Measurements from ENCODE around the gene TOP1. TPM values are rescaled to one million over a fixed set of nuclear protein-coding genes. Genes with fewer than 3 reads are reported as not detected.

The TOP1 gene
- polyA plus RNA-seq (ENCODE audit: insufficient read length in 4 of 4) = 100 to 1,000 TPM; 109 to 129 (median 119) TPM

DNA sequence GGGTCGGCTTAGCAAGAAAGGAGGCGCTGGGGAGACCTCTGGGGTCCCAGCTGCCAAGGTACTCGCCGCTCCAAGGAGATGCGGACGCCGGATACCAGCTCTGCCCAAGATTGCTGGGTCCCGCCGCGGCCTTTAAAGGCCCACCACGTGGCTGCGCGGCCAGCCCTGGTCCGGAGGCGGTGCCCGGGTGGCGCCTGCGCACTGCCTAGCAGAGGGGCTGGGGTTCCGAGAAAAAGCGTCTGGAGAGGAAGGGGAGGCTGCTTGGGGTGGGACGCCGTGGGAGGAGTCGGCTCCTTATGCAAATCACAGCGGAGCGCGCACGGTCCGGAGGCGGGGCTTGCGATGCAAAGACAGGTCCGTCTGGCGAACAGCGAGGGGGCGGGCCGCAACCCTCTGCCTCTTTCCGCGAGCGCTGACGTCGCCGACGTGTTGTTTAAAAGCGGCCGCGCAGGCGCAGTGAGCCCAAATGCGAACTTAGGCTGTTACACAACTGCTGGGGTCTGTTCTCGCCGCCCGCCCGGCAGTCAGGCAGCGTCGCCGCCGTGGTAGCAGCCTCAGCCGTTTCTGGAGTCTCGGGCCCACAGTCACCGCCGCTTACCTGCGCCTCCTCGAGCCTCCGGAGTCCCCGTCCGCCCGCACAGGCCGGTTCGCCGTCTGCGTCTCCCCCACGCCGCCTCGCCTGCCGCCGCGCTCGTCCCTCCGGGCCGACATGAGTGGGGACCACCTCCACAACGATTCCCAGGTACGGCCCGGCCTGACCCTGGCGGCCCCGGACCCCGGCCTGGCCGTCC is at the start of gene TOP1:
TSS of gene TOP1 (plus strand) at position 464 of the 791 bp plus-strand sequence. CDS start at position 710, 246 bp downstream.
- DNase-seq (ENCODE audit: low read depth in 4 of 4, low spot score in 3 of 4) = peak; percentile 99

DNA sequence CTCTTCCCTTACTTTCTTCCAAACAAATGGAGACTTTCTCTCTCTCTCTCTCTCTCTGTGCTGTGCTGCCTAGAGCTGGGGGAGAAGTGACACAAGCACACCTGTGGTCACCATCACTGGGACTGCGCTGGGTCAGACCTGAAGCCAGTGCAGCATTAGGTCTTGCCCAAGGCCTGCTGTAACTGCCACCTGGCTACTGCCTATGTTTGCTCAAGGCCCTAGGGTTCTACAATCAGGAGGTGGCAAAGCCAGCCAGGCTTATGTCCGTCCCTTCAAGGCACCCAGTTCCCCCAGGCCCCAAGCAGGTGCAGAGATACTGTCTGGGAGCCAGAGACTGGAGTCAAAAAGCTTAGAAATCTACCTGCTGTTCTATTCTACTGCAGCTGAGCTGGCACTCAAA is 49.4 kb upstream of the TOP1 start:
- DNase-seq (ENCODE audit: low read depth in 4 of 4, low spot score in 3 of 4) = no peak

DNA sequence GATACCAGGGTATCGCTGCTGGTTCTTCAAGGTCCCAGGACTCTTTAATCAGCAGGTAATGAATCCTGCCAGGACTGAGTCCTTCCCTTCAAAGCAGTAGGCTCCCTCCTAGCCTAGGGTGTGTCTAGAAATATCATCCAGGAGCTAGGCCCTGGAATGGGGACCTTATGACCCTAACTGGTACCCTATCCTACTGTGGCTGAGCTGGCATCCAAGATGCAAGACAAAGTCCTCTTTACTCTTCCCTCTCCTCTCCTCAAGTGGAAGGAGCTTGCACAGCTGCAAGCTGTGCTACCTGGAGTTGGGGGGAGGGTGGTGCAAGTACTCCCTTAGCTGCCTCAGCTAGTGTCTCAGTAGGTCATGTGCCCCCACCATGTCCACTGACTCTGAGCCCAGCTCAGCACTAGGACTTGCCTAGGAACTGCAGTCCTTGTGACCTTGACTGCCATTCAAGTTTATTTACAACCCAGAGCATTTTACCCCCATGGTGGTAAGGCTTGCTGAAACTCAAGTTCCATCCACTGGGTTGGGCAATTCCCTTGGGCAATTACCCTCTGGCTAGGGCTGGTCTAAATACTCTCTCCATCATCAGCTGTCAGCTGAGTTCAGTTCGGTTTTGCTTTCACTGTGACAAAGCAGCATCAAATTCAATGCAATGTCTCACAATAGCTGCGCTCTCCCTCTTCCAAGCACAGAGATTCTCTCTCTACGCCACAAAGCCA is 48.4 kb upstream of the TOP1 start:
- DNase-seq (ENCODE audit: low read depth in 4 of 4, low spot score in 3 of 4) = no peak

DNA sequence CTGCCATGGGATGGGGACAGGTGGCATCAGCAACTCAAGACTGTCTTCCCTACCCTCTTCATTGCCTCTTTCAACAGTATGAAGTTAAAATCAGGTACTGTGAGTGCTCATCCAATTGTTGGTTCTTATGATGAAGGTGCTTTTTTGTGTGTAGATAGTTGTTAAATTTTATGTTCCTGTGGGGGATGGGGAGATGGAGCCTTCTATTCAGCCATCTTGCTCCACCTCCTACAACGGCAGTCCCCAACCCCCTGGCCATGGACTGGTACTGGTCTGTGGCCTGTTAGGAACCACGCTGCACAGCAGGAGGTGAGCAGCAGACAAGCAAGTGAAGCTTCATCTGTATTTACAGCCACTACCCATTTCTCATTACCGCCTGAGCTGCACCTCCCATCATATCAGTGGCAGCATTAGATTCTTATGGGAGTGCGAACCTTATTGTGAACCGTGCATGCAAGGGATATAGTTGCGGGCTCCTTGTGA is 47.8 kb upstream of the TOP1 start:
- no peak for DNase-seq (ENCODE audit: low read depth in 4 of 4, low spot score in 3 of 4)

DNA sequence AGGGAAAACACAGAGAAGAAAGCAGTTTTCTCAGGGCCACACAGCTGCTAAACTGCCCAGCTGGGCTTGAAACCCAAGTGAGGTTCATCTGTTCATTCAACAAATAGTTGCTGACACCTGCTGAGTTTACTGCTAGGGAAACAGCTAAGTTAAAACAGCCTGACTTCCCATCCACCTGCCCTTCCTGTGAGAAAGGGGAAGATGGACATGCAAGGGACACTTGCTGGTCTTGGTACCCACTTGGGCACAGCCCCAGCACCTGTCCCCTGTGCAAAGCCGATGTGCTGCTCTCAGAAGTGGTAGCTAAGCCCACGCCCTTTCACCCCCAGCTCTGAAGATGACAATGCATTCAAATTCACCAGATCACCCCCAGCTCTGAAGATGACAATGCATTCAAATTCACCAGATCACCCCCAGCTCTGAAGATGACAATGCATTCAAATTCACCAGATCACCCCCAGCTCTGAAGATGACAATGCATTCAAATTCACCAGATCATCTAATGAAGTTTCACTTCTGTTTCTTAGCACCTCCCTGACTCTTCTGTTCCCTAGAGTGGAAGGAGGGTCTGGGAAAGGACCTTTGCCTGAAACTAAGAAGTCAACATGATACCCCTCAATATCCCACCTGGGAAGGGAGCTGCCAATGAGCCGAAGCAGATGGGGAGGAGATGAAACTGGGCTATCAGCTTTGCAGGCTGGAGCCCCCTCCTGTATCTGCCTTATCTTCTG is 46.0 kb upstream of the TOP1 start:
- no peak for DNase-seq (ENCODE audit: low read depth in 4 of 4, low spot score in 3 of 4)

DNA sequence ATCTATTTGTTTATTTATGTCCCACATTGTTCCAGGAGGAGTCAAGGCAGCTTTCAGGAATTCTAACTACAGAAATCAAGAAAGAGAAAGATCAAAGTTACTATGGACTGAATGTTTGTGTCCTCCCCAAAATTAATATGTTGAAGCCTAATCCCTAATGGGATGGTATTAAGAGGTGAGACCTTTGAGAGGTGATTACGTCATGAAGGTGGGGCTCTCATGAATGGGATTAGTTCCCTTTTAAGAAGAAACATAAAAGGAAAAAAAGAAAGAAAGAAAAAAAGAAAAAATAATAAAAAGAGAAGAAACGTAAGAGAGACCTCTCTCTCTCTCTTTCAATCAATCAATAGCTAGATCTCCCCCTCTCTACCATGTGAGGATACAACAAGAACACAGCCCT is 44.7 kb upstream of the TOP1 start:
- DNase-seq (ENCODE audit: low read depth in 4 of 4, low spot score in 3 of 4) = no peak

DNA sequence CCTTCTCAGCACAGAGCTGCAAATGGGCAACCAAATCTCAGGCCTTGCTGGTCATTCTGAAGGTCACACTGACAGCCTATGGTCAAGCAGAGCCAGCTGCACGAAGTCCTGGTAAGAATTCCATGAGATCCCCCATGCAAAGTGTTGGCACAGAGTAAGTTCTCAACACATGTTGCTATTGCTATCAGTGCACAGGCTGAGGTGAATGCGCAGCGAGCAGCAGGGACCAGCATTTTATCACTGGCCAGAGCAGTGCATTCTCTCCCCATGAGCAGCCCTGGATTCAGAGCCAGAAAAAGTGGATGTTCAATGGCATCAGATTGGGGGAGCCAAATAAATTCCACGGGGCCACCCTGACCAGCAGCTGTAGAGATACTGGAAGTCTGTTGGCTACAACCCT is 44.1 kb upstream of the TOP1 start:
- DNase-seq (ENCODE audit: low read depth in 4 of 4, low spot score in 3 of 4) = no peak

DNA sequence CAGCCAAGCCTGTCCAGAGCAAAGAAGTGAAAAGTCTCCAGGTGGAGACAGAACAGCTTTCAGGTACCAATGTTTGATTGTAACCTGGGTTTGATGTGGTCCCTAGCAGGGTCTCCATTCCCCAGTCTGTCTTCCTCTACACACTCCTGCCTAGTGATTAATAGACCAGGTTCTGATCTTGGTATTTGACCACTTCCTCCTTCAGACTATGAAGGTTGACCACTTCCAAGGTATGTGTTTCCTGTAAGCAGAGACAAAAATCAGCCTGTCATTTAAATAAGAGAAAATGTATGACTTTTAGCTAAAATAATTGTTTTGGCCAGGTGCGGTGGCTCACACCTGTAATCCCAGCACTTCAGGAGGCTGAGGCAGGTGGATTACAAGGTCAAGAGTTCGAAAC is 41.8 kb upstream of the TOP1 start:
- no peak for DNase-seq (ENCODE audit: low read depth in 4 of 4, low spot score in 3 of 4)

DNA sequence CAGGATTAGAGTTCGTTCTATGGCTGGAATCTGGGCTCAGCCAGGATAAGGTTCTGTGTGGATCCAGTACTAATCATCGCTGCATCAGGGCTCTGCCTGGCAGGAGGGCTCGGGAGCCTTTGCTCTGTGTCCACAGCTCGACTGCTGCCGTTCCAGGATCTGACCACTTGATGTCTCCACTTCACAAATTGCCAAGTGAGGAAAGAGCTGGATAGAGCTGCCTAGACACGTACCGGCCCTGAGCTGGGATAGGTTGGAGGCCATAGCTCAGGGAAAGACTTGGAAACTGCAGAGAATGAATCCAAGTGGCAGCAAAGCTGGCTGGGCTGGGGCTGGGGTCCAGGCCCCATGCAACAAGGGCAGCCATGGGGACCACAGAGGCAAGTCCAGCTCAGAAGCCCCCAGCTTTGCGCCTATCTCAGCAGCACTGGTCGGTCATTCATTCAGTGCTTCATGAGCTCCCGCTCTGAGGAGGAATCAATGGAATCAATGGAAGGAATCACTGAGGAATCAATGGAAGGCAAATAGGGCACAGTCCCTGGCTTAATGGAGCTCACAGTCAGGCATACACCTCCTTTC is 38.0 kb upstream of the TOP1 start:
- peak; percentile 45 to 58 (median 52) for DNase-seq (ENCODE audit: low read depth in 4 of 4, low spot score in 3 of 4)

DNA sequence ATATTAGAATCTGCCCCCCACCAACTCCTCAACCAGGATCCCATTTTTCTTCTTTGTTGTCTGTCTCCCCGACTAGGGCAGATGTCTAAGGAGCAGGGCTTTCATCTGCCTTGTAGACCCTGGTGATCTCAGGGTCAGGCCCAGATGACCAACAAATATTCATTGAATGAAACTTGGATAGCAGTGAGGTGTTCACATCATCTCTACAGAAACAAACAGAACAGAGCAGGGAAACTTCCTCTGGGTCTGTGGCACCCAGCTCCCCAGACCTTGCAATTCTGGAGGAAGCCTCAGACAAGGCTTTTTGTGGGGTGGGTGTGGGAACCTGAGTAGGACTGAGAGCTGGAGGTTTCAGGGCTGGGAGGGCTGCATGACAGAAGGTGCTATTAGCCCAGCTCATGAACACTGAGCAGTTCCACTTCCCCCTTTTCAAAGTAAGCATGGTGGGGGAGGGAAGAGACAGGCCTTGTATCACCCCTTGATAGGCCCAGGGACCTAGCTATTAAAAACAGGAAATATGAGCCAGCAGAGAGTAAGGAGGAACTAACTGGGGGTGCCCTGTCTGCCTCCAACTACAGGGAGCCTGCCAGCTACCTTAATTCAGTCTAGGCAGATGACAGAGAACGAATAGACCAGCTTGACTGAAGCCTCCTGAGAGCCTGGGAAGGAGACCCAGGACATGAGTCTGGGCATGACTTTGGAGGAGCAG is 37.3 kb upstream of the TOP1 start:
- no peak for DNase-seq (ENCODE audit: low read depth in 4 of 4, low spot score in 3 of 4)

DNA sequence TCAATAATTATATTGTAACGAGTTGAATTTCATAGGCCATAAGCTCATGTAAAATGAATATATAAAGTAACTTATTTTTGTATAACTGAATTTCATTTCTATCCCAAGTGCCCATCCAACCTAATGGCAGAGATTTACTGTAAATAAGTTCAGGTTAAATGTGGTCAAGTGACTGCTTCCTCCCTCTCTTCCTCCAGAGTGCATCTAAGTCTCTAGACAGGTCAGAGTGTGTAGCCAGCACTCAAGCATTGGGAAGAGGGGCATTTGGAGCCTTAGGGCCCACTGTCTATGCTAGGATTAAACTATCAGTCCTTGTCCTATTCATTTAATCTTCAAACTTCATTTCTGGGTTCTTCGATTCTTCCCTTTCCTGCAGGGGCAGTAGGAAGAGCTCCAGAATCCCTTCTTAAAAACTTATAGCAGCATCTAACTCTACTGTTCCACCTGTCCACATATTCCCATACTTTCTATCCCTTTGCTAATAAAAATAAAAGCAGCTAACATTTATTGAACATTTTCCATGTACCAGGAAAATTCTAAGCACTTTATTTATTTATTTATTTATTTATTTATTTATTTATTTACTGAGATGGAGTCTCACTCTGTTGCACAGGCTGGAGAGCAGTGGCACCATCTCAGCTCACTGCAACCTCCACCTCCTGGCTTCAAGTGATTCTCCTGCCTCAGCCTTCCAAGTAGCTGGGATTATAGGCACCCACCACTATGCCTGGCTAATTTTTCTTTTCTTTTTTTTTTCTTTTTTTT is 36.1 kb upstream of the TOP1 start:
- no peak for DNase-seq (ENCODE audit: low read depth in 4 of 4, low spot score in 3 of 4)

DNA sequence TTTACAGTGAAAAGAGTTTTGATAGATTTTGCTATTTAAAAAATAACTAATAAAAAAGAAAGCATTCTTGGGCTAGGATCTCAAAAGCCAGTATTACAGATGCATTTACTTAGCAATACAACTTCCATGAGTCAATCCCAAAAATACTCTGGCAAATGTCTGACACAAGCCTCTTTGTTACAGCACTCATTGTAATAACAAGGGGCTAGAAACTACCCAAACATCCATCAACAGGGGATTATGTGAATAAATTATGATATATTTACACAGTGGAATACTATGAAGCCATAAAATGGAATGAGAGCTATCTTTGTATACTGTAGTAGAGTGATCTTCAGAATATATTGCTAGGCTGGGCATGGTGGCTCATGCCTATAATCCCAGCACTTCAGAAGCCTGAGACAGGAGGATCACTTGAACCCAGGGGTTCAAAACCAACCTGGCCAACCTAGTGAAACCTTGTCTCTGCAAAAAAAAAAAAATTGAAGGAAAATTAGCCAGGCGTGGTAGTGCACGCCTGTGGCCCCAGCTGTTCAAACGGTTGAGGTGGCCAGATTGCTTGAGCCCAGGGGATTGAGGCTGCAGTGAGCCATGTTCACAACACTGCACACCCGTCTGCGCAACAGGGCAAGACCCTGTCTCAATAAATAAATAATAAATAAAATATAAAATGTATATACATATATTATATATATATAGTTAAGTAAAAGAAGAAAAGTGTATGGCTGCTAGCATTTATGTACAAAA is 34.7 kb upstream of the TOP1 start:
- DNase-seq (ENCODE audit: low read depth in 4 of 4, low spot score in 3 of 4) = no peak

DNA sequence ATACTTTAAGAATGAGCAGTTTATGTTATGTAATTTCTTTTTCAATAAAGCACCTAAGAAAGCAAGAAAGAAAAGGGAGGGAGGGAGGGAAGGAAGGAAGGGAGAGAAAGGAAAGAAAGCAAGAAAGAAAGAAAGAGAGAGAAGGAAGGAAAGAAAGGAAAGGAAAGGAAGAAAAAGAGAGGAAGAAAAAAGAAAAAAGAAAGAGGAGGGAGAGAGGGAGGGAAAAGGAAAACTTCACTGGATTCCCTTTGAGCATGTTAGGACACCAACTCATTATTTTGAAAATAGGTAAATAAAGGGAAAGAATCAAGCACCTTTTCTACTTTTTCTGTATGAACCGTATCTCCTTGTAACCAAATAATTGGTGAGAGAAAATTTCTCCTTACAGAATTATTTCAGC is 32.3 kb upstream of the TOP1 start:
- no peak for DNase-seq (ENCODE audit: low read depth in 4 of 4, low spot score in 3 of 4)

DNA sequence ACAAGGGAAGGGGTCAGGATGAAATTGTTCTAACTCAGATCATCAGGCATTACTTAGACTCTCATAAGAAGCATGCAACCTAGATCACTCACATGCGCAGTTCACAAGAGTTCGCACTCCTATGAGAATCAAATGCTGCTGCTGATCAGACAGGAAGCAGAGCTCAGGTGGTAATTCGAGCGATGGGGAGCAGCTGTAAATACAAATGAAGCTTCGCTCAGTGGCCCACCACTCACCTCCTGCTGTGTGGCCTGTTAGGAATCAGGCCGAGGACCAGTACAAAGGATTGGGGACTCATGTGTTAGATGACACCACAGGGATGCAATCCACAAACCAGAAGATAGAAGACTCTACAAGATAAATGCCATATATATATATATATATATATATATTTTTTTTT is 31.5 kb upstream of the TOP1 start:
- DNase-seq (ENCODE audit: low read depth in 4 of 4, low spot score in 3 of 4) = no peak

DNA sequence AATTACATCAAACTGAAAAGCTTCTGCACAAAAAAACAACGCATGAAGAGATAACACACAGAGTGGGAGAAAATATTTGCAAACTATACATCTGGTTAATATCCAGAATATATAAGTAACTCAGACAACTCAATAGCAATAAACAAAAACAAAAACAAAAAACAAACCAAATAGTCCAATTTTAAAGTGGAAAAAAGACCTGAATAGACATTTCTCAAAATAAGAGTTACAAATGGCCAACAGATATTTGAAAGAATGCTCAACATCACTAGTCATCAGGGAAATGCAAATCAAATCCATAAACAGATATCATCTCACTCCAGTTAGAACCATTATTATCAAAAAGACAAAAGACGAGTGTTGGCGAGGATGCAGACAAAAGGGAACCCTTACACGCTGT is 28.8 kb upstream of the TOP1 start:
- DNase-seq (ENCODE audit: low read depth in 4 of 4, low spot score in 3 of 4) = no peak

DNA sequence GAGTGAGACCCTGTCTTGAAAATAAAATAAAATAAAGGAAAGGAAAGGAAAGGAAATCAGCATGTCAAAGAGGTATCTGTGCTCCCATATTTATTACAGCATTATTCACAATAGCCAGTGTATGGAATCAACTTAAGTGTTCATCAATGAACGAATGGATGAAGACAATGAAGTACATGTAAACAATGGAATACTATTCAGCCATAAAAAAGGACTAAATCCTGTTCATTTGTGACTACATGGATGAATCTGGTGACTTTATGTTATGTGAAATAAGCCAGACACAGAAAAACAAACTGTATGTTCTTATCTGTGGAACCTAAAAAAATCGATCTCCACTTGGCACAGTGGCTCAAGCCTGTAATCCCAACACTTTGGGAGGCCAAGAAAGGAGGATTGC is 28.0 kb upstream of the TOP1 start:
- no peak for DNase-seq (ENCODE audit: low read depth in 4 of 4, low spot score in 3 of 4)

DNA sequence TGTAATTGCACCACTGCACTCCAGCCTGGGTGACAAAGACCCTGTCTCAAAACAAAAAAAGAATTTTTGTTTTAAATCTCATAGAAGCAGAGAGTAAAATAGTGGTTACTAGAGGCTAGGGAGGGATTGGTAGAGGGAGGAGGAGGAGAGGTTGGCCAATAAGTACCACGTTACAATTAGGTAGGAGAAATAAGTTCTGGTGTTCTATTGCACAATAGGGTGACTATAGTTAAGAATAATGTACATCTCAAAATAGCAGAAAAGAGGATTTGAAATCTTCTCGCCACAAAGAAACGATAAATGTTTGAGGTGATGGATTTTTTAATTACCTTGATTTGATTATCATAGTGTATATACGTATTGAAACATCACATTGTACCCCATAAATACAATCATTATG is 27.1 kb upstream of the TOP1 start:
- no peak for DNase-seq (ENCODE audit: low read depth in 4 of 4, low spot score in 3 of 4)

DNA sequence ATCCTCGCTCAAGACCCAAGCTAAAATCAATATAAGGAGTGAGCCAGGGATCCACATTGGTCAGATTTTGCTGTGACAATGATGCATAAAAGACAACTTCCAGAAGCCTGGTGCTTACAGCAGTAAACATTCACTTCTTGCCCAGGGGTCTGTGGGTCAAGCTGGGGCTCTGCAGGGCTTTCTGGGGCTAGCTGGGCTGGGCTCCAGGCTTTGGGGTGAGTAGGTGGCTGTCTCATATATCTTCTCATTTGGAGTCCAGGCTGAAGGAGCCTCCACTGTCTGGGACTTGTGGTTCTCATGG is 25.8 kb upstream of the TOP1 start:
- DNase-seq (ENCODE audit: low read depth in 4 of 4, low spot score in 3 of 4) = no peak

All from right renal pelvis (tissue), 4 donors.